SK-N-SH (cell line): Measurements from ENCODE around the gene BSN.

Source experiments
- CTCF ChIP-seq: fragments of 200-600 bp; sonication (generic); IDR thresholded peaks from 2 replicates; pipeline ENCODE4 v1.6.1; 2017; ENCODE audit warnings: antibody characterized with exemption, mild to moderate bottlenecking, moderate library complexity
- EP300 ChIP-seq, 2 experiments: IDR thresholded peaks; 2 replicates each; pipeline versions ENCODE4 v1.4.0 to v1.6.1; 2012; ENCODE audit warnings: borderline replicate concordance in 1 of 2, low read depth in 1 of 2, low read length in 1 of 2
- GATA2 ChIP-seq: sonication (generic); formaldehyde crosslinking; IDR thresholded peaks from 2 replicates; pipeline ENCODE4 v1.5.0; 2020; ENCODE audit warnings: mild to moderate bottlenecking, missing genetic modification reagents
- IRF3 ChIP-seq: fragments of 150-350 bp; IDR thresholded peaks from 2 replicates; pipeline ENCODE4 v1.6.1; 2016; ENCODE audit warnings: mild to moderate bottlenecking, low read depth, low read length
- JUND ChIP-seq: IDR thresholded peaks from 2 replicates; pipeline ENCODE4 v1.4.0; 2012
- NFIC ChIP-seq: IDR thresholded peaks from 2 replicates; pipeline ENCODE4 v1.4.0; 2012; ENCODE audit warnings: borderline replicate concordance
- RAD21 ChIP-seq: IDR thresholded peaks from 2 replicates; pipeline ENCODE4 v1.6.1; 2012; ENCODE audit warnings: mild to moderate bottlenecking, low read length
- REST ChIP-seq: IDR thresholded peaks from 2 replicates; pipeline ENCODE4 v1.6.1; 2012; ENCODE audit warnings: mild to moderate bottlenecking, low read depth, low read length, moderate library complexity
- RFX5 ChIP-seq: IDR thresholded peaks from 2 replicates; pipeline ENCODE4 v1.6.1; 2012; ENCODE audit warnings: mild to moderate bottlenecking, improper control_type of control experiment, low read length
- SIN3A ChIP-seq: IDR thresholded peaks from 2 replicates; pipeline ENCODE4 v1.6.1; 2012; ENCODE audit warnings: low read depth, mild to moderate bottlenecking, low read length, moderate library complexity, borderline replicate concordance
- SMC3 ChIP-seq: IDR thresholded peaks from 2 replicates; pipeline ENCODE4 v1.6.1; 2012; ENCODE audit warnings: low read depth, low read length, improper control_type of control experiment
- TF ChIP-seq, protein P1 (sequence below): IDR thresholded peaks from 2 replicates; pipeline ENCODE4 v1.4.0; 2012; ENCODE audit warnings: low read depth

- peak; percentile 8; the same call in 1 of the 2 replicates for TF ChIP-seq SMC3
- TF ChIP-seq EP300 (IDR thresholded peaks at IDR 0.05; ENCODE audit: borderline replicate concordance in 1 of 2, low read depth in 1 of 2, low read length in 1 of 2), result no peak
- peak; percentile 54 for TF ChIP-seq CTCF
- peak; percentile 29; the same call in 1 of the 2 replicates for TF ChIP-seq NFIC
- TF ChIP-seq RAD21, result peak; percentile 32
- 0 out of 2 replicates have a peak, but pooled peaks have one; percentile 16 for TF ChIP-seq SIN3A
- no peak for TF ChIP-seq REST
- TF ChIP-seq JUND, result peak; percentile 55; the same call in 1 of the 2 replicates
- TF ChIP-seq GATA2 (CRISPR knock-in tag), result no peak
- no peak for TF ChIP-seq RFX5
- TF ChIP-seq IRF3, result no peak
- TF ChIP-seq, protein P1, sequence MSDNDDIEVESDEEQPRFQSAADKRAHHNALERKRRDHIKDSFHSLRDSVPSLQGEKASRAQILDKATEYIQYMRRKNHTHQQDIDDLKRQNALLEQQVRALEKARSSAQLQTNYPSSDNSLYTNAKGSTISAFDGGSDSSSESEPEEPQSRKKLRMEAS, result peak; percentile 81
Observed at GRCh38 chr3:49719214-49719884, 165.1 kb downstream of the BSN start, which contains the start of gene AMIGO3.
